Caco-2 (cell line): ENCODE data around the gene NDUFA13. TPM values are rescaled to one million over a fixed set of nuclear protein-coding genes. Genes with fewer than 3 reads are reported as not detected.

ENCODE experiments used
- BruUV-seq: library from RNA; stranded (reverse); fragments of 400-500 nt; replicated peaks from 2 replicates; lab custom pipeline; 2021; lab: Mats Ljungman, UMichigan
- CTCF ChIA-PET: fragments of 300-600 bp; sonication (Branson Sonifier 250); formaldehyde crosslinking; loops from one replicate; lab custom pipeline; 2022; ENCODE audit warnings: antibody characterized with exemption; lab: Charles Lee
- POLR2A ChIA-PET: fragments of 300-600 bp; sonication (Branson Sonifier 250); formaldehyde crosslinking; loops from one replicate; lab custom pipeline; 2022; ENCODE audit warnings: antibody characterized with exemption; lab: Charles Lee
- DNase-seq, 2 experiments: peaks; one replicate each; pipeline versions ENCODE4 v3.0.0 to v3.0.0-alpha.2; 2020 to 2022
- H3K27me3 ChIP-seq: replicated peaks from 2 replicates; pipeline ENCODE4 v1.6.0; 2011; ENCODE audit warnings: low read length; ENCODE audit not compliant: control insufficient read depth, insufficient read depth
- H3K36me3 ChIP-seq: 2 replicates; pipeline ENCODE4 v1.5.1; 2011; ENCODE audit warnings: low read length; ENCODE audit not compliant: control insufficient read depth, insufficient read depth
- H3K4me1 ChIP-seq: fragments of 250-450 bp; sonication (Bioruptor Pico); 2 replicates; pipeline ENCODE4 v1.5.1; 2020; ENCODE audit warnings: mild to moderate bottlenecking
- H3K4me3 ChIP-seq: 2 replicates; pipeline ENCODE4 v1.5.1; 2011; ENCODE audit warnings: low read depth, mild to moderate bottlenecking, control low read depth, low read length
- H3K9me3 ChIP-seq: fragments of 250-450 bp; sonication (Bioruptor Pico); 2 replicates; pipeline ENCODE4 v1.5.1; 2020; ENCODE audit warnings: mild to moderate bottlenecking, moderate library complexity
- H3K27ac Mint-ChIP-seq: one replicate; pipeline ENCODE4 v1.8.0; 2022; ENCODE audit warnings: mixed read lengths; ENCODE audit not compliant: unreplicated experiment
- H3K27me3 Mint-ChIP-seq: one replicate; pipeline ENCODE4 v1.8.0; 2022; ENCODE audit warnings: mixed read lengths; ENCODE audit not compliant: insufficient read depth, unreplicated experiment
- H3K36me3 Mint-ChIP-seq: one replicate; pipeline ENCODE4 v1.8.0; 2022; ENCODE audit warnings: mild to moderate bottlenecking, mixed read lengths; ENCODE audit not compliant: insufficient read depth, unreplicated experiment
- H3K4me1 Mint-ChIP-seq: one replicate; pipeline ENCODE4 v1.8.0; 2022; ENCODE audit warnings: low read depth, mixed read lengths; ENCODE audit not compliant: unreplicated experiment
- H3K4me3 Mint-ChIP-seq: one replicate; pipeline ENCODE4 v1.8.0; 2022; ENCODE audit warnings: mild to moderate bottlenecking, moderate library complexity, mixed read lengths; ENCODE audit not compliant: unreplicated experiment
- H3K9me3 Mint-ChIP-seq: one replicate; pipeline ENCODE4 v1.8.0; 2022; ENCODE audit warnings: mixed read lengths; ENCODE audit not compliant: unreplicated experiment
- intact Hi-C: fragments of 100-400 bp; cut with micrococcal nuclease; formaldehyde crosslinking; loops from one replicate; pipeline ENCODE4 v1.10.0; 2022; ENCODE audit not compliant: unreplicated experiment
- total RNA-seq: library from RNA; stranded (reverse); gene quantifications from 2 replicates; pipeline ENCODE4 v1.2.3, GENCODE V29; 2022
- TF ChIP-seq, protein P1 (sequence below), 2 experiments: fragments of 200-600 bp in 1 of 2; IDR thresholded peaks; 1 replicate in 1 of 2; 2 replicates in 1 of 2; pipeline versions ENCODE4 v1.5.1 to v1.8.0; 2011 to 2022; ENCODE audit warnings: antibody characterized with exemption in 1 of 2, control low read depth in 1 of 2, inconsistent platforms in 1 of 2, low read depth in 1 of 2, low read length in 1 of 2, mild to moderate bottlenecking in 1 of 2, moderate library complexity in 1 of 2; ENCODE audit not compliant: insufficient read depth in 1 of 2, severe bottlenecking in 1 of 2, unreplicated experiment in 1 of 2

Gene NDUFA13
- total RNA-seq, 1 experiment from 2014 or later, result 355 TPM

DNA sequence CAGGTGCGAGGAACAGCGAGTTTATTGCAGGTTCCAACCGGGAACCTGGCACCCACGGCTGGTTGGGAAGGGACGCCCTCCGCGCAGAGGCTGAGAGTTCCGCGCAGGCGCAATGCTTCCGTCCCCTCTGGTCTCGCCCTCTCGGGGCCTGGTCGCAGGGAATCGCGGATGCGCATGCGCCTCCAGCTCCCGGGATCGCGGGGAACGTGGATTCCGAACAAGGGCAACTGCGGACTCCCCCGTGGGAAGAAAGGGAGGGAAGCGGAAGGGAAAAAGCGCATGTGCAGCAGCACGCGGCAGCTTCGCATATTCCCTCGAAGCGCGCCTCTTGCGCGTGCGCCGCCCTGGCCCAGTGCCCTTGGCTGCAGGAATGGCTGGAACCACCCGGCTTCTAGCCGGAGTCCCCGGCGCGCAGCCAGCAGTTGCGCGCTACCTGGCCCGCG, 1.8 kb upstream of the NDUFA13 start:
- peak overlapping the region; percentile 42 for H3K27ac Mint-ChIP-seq
- H3K27me3 ChIP-seq, result no peaks in the 10 kb centered on the region
- H3K4me3 ChIP-seq, result no peak overlapping the region
- H3K4me3 Mint-ChIP-seq, result no peak overlapping the region
- POLR2A ChIA-PET, result no interaction called here
- no peaks in the 10 kb centered on the region for H3K9me3 ChIP-seq
- H3K4me1 ChIP-seq, result no peaks in the 10 kb centered on the region
- BruUV-seq, result no TSS peak
- TF ChIP-seq, protein P1, sequence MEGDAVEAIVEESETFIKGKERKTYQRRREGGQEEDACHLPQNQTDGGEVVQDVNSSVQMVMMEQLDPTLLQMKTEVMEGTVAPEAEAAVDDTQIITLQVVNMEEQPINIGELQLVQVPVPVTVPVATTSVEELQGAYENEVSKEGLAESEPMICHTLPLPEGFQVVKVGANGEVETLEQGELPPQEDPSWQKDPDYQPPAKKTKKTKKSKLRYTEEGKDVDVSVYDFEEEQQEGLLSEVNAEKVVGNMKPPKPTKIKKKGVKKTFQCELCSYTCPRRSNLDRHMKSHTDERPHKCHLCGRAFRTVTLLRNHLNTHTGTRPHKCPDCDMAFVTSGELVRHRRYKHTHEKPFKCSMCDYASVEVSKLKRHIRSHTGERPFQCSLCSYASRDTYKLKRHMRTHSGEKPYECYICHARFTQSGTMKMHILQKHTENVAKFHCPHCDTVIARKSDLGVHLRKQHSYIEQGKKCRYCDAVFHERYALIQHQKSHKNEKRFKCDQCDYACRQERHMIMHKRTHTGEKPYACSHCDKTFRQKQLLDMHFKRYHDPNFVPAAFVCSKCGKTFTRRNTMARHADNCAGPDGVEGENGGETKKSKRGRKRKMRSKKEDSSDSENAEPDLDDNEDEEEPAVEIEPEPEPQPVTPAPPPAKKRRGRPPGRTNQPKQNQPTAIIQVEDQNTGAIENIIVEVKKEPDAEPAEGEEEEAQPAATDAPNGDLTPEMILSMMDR (IDR thresholded peaks at IDR 0.05; ENCODE audit: insufficient read depth in 1 of 2, low read depth in 1 of 2, low read length in 1 of 2, severe bottlenecking in 1 of 2, unreplicated experiment in 1 of 2), result no peak
- CTCF ChIA-PET, result no interaction called here
- H3K4me1 Mint-ChIP-seq, result no peaks in the 10 kb centered on the region
- DNase-seq, result no peak
- intact Hi-C loops, result no loop called here
- H3K36me3 ChIP-seq, result no peaks in the 10 kb centered on the region
- H3K27me3 Mint-ChIP-seq, result no peaks in the 10 kb centered on the region
- no peaks in the 10 kb centered on the region for H3K9me3 Mint-ChIP-seq
- peaks cover 58% of the 10 kb centered on the region for H3K36me3 Mint-ChIP-seq

DNA sequence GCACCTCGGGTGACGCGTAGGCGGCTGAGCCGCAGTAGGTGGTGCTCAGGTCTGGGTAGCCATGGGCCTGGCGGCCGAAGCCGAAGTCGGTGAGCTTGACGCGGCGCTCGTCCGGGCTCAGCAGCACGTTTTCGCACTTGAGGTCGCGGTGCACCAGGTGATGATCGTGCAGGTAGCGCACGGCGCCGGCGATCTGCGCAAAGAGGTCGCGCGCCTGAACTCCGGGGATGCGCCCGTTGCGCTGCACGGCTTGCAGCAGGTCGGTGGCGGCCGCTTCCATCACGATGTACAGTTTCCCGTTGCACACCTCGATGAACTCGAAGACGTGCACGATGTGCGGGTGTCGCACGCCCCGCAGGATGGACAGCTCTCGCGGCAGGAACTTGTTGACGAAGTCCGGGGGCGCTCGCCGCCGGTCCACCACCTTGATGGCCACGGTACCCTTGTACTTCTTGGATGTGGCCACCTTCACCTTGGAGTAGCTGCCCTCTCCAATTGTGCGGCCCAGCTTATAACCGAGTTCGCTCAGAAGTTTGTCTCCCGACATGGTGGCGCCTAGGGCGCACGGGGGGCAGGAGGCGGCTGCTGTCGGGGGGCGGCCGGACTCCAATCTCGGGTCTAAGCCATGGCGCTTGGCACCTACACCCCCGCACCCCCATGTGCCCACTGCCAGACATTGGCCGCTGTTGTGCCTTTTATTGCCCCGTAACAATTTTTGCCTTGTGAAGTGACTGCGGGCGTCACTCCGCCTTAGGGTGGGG, 964 bp upstream of the NDUFA13 start, which contains the start of gene TSSK6:
Gene TSSK6 (minus strand): TSS at position 668 of the 761 bp plus-strand sequence. CDS start 121 bp downstream, at position 547.
- Histone ChIP-seq H3K27me3 (no peaks in the 10 kb centered on the region), H3K9me3 (no peaks in the 10 kb centered on the region), H3K4me1 (no peaks in the 10 kb centered on the region), H3K4me3 (peak within 1 kb of the TSS; percentile 83), H3K36me3 (no peaks in the 10 kb centered on the region)
- no peak for DNase-seq
- intact Hi-C loops, result no loop called here
- no TSS peak for BruUV-seq
- ChIA-PET CTCF (no interaction called here), POLR2A (interaction anchor here (0.6 to 1.0 kb wide), 2 partner anchors 10 to 110 kb away, joined by 5 to 6 read pairs; partner anchors contain the start of gene GATAD2A)
- Mint-ChIP-seq H3K36me3 (peaks cover 58% of the 10 kb centered on the region), H3K27me3 (no peaks in the 10 kb centered on the region), H3K27ac (peak within 1 kb of the TSS; percentile 90), H3K9me3 (no peaks in the 10 kb centered on the region), H3K4me1 (no peaks in the 10 kb centered on the region), H3K4me3 (peak within 1 kb of the TSS; percentile 85)
- TF ChIP-seq, protein P1 (IDR thresholded peaks at IDR 0.05; ENCODE audit: insufficient read depth in 1 of 2, low read depth in 1 of 2, low read length in 1 of 2, severe bottlenecking in 1 of 2, unreplicated experiment in 1 of 2), result no peak

DNA sequence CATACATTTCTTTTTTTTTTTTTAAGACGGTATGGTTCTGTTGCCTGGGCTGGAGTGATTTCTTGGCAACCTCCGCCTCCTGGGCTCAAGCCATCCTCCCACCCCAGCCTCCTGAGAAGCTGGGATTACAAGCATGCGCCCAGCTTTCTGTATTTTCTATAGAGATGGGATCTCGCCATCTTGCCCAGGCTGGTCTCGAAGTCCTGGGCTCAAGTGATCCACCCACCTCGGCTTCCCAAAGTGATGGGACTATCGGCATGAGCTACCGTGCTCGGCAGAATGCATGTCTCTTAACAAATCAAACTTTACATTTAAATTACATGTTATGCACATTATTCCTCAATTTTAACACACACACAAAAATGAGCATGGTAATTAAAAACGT, 1.2 kb downstream of the NDUFA13 start:
- Mint-ChIP-seq H3K4me3 (peak overlapping the region; percentile 85), H3K27me3 (no peaks in the 10 kb centered on the region), H3K36me3 (peaks cover 51% of the 10 kb centered on the region), H3K4me1 (no peaks in the 10 kb centered on the region), H3K9me3 (no peaks in the 10 kb centered on the region), H3K27ac (no peak overlapping the region)
- no peak for DNase-seq
- Histone ChIP-seq H3K27me3 (no peaks in the 10 kb centered on the region), H3K9me3 (no peaks in the 10 kb centered on the region), H3K36me3 (no peaks in the 10 kb centered on the region), H3K4me3 (peak overlapping the region; percentile 10; the same call in 1 of the 2 replicates), H3K4me1 (no peaks in the 10 kb centered on the region)
- intact Hi-C loops, result no loop called here
- TF ChIP-seq, protein P1 (IDR thresholded peaks at IDR 0.05; ENCODE audit: insufficient read depth in 1 of 2, low read depth in 1 of 2, low read length in 1 of 2, severe bottlenecking in 1 of 2, unreplicated experiment in 1 of 2), result no peak
- POLR2A ChIA-PET, result interaction anchor here (0.7 kb wide), 1 partner anchor 153 kb away, joined by 5 read pairs; no protein-coding TSS in a partner anchor
- CTCF ChIA-PET, result no interaction called here
- BruUV-seq, result TSS peak; percentile 66
